WTC11 (cell line): Measurements from ENCODE around the gene AGR3. TPM values are rescaled to one million over a fixed set of nuclear protein-coding genes. Genes with fewer than 3 reads are reported as not detected.
A peak's percentile ranks its signal among the peaks of the same experiment; 100 is the strongest.

Experiments used
- ATAC-seq: fragments of 200-7000 bp; cut with Tn5 transposase; 2 replicates; pipeline ENCODE4 v1.10.0; 2021; ENCODE audit warnings: mild to moderate bottlenecking, moderate library complexity
- CTCF ChIA-PET: fragments of 300-600 bp; sonication (Branson Sonifier 250); formaldehyde crosslinking; loops from one replicate; lab custom pipeline; 2021; ENCODE audit warnings: antibody characterized with exemption; lab: Charles Lee
- POLR2A ChIA-PET: fragments of 350-600 bp; sonication (Branson Sonifier 250); formaldehyde crosslinking; loops from one replicate; lab custom pipeline; 2021; ENCODE audit warnings: antibody characterized with exemption; lab: Charles Lee
- DNase-seq: peaks from one replicate; pipeline ENCODE4 v3.0.0; 2021; ENCODE audit warnings: low spot score
- H3K27ac Mint-ChIP-seq: 2 replicates; pipeline ENCODE4 v1.8.0; 2021; ENCODE audit warnings: mixed read lengths
- H3K27me3 Mint-ChIP-seq: 2 replicates; pipeline ENCODE4 v1.8.0; 2021; ENCODE audit warnings: low read depth, mild to moderate bottlenecking, moderate library complexity, mixed read lengths
- H3K36me3 Mint-ChIP-seq: 2 replicates; pipeline ENCODE4 v1.8.0; 2021; ENCODE audit warnings: mixed read lengths
- H3K4me1 Mint-ChIP-seq: 2 replicates; pipeline ENCODE4 v1.8.0; 2022; ENCODE audit warnings: mixed read lengths
- H3K4me3 Mint-ChIP-seq: 2 replicates; pipeline ENCODE4 v1.8.0; 2021; ENCODE audit warnings: mild to moderate bottlenecking, moderate library complexity, mixed read lengths
- H3K9me3 Mint-ChIP-seq: 2 replicates; pipeline ENCODE4 v1.8.0; 2021; ENCODE audit warnings: mixed read lengths
- ATF1 ChIP-seq: sonication (generic); formaldehyde crosslinking; IDR thresholded peaks from 2 replicates; pipeline ENCODE4 v1.8.1; 2023; ENCODE audit warnings: mild to moderate bottlenecking, moderate library complexity, missing genetic modification reagents
- CBFB ChIP-seq: sonication (generic); formaldehyde crosslinking; IDR thresholded peaks from 2 replicates; pipeline ENCODE4 v1.8.1; 2022; ENCODE audit warnings: mild to moderate bottlenecking, low read depth, missing genetic modification reagents
- CREM ChIP-seq: sonication (generic); formaldehyde crosslinking; IDR thresholded peaks from 2 replicates; pipeline ENCODE4 v1.8.1; 2022; ENCODE audit warnings: mild to moderate bottlenecking, missing genetic modification reagents, moderate library complexity
- GABPB1 ChIP-seq: sonication (generic); formaldehyde crosslinking; IDR thresholded peaks from 2 replicates; pipeline ENCODE4 v1.8.1; 2023; ENCODE audit warnings: mild to moderate bottlenecking, missing genetic modification reagents
- HMGA2 ChIP-seq: fragments of 250-450 bp; sonication (Bioruptor Pico); IDR thresholded peaks from 2 replicates; pipeline ENCODE4 v1.4.0; 2021; ENCODE audit warnings: mild to moderate bottlenecking, moderate library complexity
- JAZF1 ChIP-seq: fragments of 250-450 bp; sonication (Bioruptor Pico); IDR thresholded peaks from 2 replicates; pipeline ENCODE4 v1.9.0; 2021; ENCODE audit warnings: moderate library complexity, mild to moderate bottlenecking, inconsistent platforms
- MXD4 ChIP-seq: fragments of 250-450 bp; sonication (Bioruptor Pico); IDR thresholded peaks from 2 replicates; pipeline ENCODE4 v1.8.0; 2021; ENCODE audit warnings: mild to moderate bottlenecking, moderate library complexity, borderline replicate concordance
- NFYB ChIP-seq: sonication (generic); formaldehyde crosslinking; conservative IDR thresholded peaks from 2 replicates; pipeline ENCODE4 v1.8.0; 2022; ENCODE audit warnings: low read depth, missing genetic modification reagents
- NR1H2 ChIP-seq: sonication (generic); formaldehyde crosslinking; IDR thresholded peaks from 2 replicates; pipeline ENCODE4 v1.9.0; 2021; ENCODE audit warnings: mild to moderate bottlenecking, moderate library complexity, missing genetic modification reagents
- OVOL2 ChIP-seq: fragments of 250-450 bp; sonication (Bioruptor Pico); IDR thresholded peaks from 2 replicates; pipeline ENCODE4 v1.9.0; 2021; ENCODE audit warnings: mild to moderate bottlenecking, borderline replicate concordance
- RELA ChIP-seq: sonication (generic); formaldehyde crosslinking; IDR thresholded peaks from 2 replicates; pipeline ENCODE4 v1.8.1; 2022; ENCODE audit warnings: missing genetic modification reagents, mild to moderate bottlenecking, borderline replicate concordance
- RORB ChIP-seq: fragments of 250-450 bp; sonication (Bioruptor Pico); IDR thresholded peaks from 2 replicates; pipeline ENCODE4 v1.9.0; 2021; ENCODE audit warnings: mild to moderate bottlenecking
- SMAD3 ChIP-seq: sonication (generic); formaldehyde crosslinking; IDR thresholded peaks from 2 replicates; pipeline ENCODE4 v1.8.0; 2022; ENCODE audit warnings: missing genetic modification reagents, mild to moderate bottlenecking, borderline replicate concordance
- TEAD1 ChIP-seq: sonication (generic); formaldehyde crosslinking; IDR thresholded peaks from 2 replicates; pipeline ENCODE4 v1.8.0; 2022; ENCODE audit warnings: mild to moderate bottlenecking, missing genetic modification reagents
- TEAD4 ChIP-seq: sonication (generic); formaldehyde crosslinking; IDR thresholded peaks from 2 replicates; pipeline ENCODE4 v1.8.0; 2022; ENCODE audit warnings: mild to moderate bottlenecking, missing genetic modification reagents
- ZNF121 ChIP-seq: sonication (generic); formaldehyde crosslinking; IDR thresholded peaks from 2 replicates; pipeline ENCODE4 v1.8.0; 2023; ENCODE audit warnings: missing genetic modification reagents
- ZNF219 ChIP-seq: sonication (generic); formaldehyde crosslinking; IDR thresholded peaks from 2 replicates; pipeline ENCODE4 v1.8.0; 2023; ENCODE audit warnings: missing genetic modification reagents, mild to moderate bottlenecking, borderline replicate concordance
- ZNF232 ChIP-seq: sonication (generic); formaldehyde crosslinking; IDR thresholded peaks from 2 replicates; pipeline ENCODE4 v1.8.0; 2022; ENCODE audit warnings: mild to moderate bottlenecking, missing genetic modification reagents
- ZNF263 ChIP-seq: sonication (generic); formaldehyde crosslinking; IDR thresholded peaks from 2 replicates; pipeline ENCODE4 v1.8.1; 2022; ENCODE audit warnings: low read depth, mild to moderate bottlenecking, moderate library complexity, missing genetic modification reagents
- ZNF396 ChIP-seq: fragments of 250-450 bp; sonication (Bioruptor Pico); IDR thresholded peaks from 2 replicates; pipeline ENCODE4 v1.8.0; 2021; ENCODE audit warnings: mild to moderate bottlenecking, moderate library complexity, borderline replicate concordance
- total RNA-seq: library from RNA; stranded (reverse); gene quantifications from 3 replicates; pipeline ENCODE4 v1.2.3, GENCODE V29; 2021
- TF ChIP-seq, protein P1 (sequence below): sonication (generic); formaldehyde crosslinking; IDR thresholded peaks from 2 replicates; pipeline ENCODE4 v1.8.1; 2022; ENCODE audit warnings: missing genetic modification reagents, borderline replicate concordance
- TF ChIP-seq, protein P2 (sequence below): sonication (generic); formaldehyde crosslinking; IDR thresholded peaks from 2 replicates; pipeline ENCODE4 v1.8.1; 2022; ENCODE audit warnings: low read depth, mild to moderate bottlenecking, moderate library complexity, missing genetic modification reagents, borderline replicate concordance
- TF ChIP-seq, protein P3 (sequence below): fragments of 250-450 bp; sonication (Bioruptor Pico); IDR thresholded peaks from 2 replicates; pipeline ENCODE4 v2.1.2; 2022; ENCODE audit warnings: mild to moderate bottlenecking, moderate library complexity
- TF ChIP-seq, protein P4 (sequence below): fragments of 250-450 bp; sonication (Bioruptor Pico); IDR thresholded peaks from 2 replicates; pipeline ENCODE4 v1.9.0; 2021; ENCODE audit warnings: mild to moderate bottlenecking

Gene AGR3
- total RNA-seq, 1 experiment from 2014 or later = not detected

DNA sequence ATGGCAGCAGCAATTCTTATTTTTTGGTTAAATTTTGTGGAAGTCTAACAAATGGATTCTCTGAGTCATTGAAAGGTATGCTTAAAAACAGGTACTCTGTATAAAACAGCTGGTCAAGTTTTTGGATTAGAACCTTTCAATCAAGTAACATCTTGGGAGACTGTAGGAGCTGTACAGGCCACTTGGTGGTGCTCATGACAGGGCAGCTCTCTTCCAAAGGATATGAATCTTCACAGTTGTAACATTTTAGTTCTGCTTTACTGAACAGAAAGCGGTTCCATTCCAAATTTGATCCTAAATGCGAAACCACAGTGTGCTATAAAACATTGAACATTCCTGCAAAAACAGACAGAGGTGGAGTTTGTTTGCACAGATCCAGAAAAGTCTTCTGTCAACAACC is 44.5 kb upstream of the AGR3 start:
- ATAC-seq (peak; percentile 67), DNase-seq (no peak)
- no peak overlapping the region for H3K27ac Mint-ChIP-seq
- peaks cover 6% of the 10 kb centered on the region for H3K4me1 Mint-ChIP-seq
- 0 out of 2 replicates have a peak, but pooled peaks cover 3% of the 10 kb centered on the region for H3K9me3 Mint-ChIP-seq
- ChIA-PET CTCF (interaction anchor here (0.9 to 1.4 kb wide), 6 partner anchors 8 to 35 kb away, joined by 3 to 8 read pairs (median 3); no protein-coding TSS in a partner anchor), POLR2A (no interaction called here)
- no peaks in the 10 kb centered on the region for H3K27me3 Mint-ChIP-seq
- no peaks in the 10 kb centered on the region for H3K36me3 Mint-ChIP-seq
- TF ChIP-seq OVOL2 (CRISPR knock-in tag) (no peak), HMGA2 (no peak), ZNF263 (CRISPR knock-in tag) (no peak), ATF1 (CRISPR knock-in tag) (no peak), NR1H2 (CRISPR knock-in tag) (no peak)
- TF ChIP-seq, protein P1, sequence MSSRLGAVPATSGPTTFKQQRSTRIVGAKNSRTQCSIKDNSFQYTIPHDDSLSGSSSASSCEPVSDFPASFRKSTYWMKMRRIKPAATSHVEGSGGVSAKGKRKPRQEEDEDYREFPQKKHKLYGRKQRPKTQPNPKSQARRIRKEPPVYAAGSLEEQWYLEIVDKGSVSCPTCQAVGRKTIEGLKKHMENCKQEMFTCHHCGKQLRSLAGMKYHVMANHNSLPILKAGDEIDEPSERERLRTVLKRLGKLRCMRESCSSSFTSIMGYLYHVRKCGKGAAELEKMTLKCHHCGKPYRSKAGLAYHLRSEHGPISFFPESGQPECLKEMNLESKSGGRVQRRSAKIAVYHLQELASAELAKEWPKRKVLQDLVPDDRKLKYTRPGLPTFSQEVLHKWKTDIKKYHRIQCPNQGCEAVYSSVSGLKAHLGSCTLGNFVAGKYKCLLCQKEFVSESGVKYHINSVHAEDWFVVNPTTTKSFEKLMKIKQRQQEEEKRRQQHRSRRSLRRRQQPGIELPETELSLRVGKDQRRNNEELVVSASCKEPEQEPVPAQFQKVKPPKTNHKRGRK (CRISPR knock-in tag) = no peak
- TF ChIP-seq, all 79 proteins: peak for 0
- no peak overlapping the region for H3K4me3 Mint-ChIP-seq

DNA sequence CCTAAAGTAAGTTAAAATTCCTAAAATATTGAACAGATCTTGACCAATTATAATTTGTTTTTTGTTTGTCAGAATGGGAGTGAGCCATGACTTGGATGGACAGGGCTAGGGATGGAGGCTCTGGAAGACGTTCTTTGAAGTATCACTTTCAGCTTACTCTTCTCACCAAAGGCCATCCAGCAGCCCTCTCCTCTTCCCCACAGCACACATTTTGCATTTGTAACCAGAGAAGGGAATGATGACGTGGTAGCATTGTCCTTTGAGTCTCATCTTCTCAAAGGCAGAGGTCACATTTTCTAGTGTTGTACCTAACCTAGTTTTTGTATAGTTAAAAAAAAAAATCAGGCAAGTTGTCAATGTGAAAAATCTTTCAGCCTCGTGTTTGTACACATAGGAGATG is 43.8 kb upstream of the AGR3 start:
- CTCF ChIA-PET = interaction anchor here (0.9 to 1.4 kb wide), 5 partner anchors 7 to 35 kb away, joined by 3 to 8 read pairs (median 3); no protein-coding TSS in a partner anchor
- POLR2A ChIA-PET = no interaction called here
- ATAC-seq (no peak), DNase-seq (no peak)
- H3K4me3 Mint-ChIP-seq = no peak overlapping the region
- no peaks in the 10 kb centered on the region for H3K36me3 Mint-ChIP-seq
- H3K9me3 Mint-ChIP-seq = 0 out of 2 replicates have a peak, but pooled peaks cover 3% of the 10 kb centered on the region
- no peaks in the 10 kb centered on the region for H3K27me3 Mint-ChIP-seq
- TF ChIP-seq CBFB (CRISPR knock-in tag) (no peak), RELA (CRISPR knock-in tag) (no peak), ZNF396 (CRISPR knock-in tag) (no peak), NFYB (CRISPR knock-in tag) (no peak), JAZF1 (CRISPR knock-in tag) (no peak), OVOL2 (CRISPR knock-in tag) (no peak), ZNF232 (CRISPR knock-in tag) (no peak)
- TF ChIP-seq, protein P2, sequence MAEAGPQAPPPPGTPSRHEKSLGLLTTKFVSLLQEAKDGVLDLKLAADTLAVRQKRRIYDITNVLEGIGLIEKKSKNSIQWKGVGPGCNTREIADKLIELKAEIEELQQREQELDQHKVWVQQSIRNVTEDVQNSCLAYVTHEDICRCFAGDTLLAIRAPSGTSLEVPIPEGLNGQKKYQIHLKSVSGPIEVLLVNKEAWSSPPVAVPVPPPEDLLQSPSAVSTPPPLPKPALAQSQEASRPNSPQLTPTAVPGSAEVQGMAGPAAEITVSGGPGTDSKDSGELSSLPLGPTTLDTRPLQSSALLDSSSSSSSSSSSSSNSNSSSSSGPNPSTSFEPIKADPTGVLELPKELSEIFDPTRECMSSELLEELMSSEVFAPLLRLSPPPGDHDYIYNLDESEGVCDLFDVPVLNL = no peak
- TF ChIP-seq, protein P3, sequence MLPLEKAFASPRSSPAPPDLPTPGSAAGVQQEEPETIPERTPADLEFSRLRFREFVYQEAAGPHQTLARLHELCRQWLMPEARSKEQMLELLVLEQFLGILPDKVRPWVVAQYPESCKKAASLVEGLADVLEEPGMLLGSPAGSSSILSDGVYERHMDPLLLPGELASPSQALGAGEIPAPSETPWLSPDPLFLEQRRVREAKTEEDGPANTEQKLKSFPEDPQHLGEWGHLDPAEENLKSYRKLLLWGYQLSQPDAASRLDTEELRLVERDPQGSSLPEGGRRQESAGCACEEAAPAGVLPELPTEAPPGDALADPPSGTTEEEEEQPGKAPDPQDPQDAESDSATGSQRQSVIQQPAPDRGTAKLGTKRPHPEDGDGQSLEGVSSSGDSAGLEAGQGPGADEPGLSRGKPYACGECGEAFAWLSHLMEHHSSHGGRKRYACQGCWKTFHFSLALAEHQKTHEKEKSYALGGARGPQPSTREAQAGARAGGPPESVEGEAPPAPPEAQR (CRISPR knock-in tag) = no peak
- peaks cover 8% of the 10 kb centered on the region for H3K4me1 Mint-ChIP-seq
- no peak overlapping the region for H3K27ac Mint-ChIP-seq

DNA sequence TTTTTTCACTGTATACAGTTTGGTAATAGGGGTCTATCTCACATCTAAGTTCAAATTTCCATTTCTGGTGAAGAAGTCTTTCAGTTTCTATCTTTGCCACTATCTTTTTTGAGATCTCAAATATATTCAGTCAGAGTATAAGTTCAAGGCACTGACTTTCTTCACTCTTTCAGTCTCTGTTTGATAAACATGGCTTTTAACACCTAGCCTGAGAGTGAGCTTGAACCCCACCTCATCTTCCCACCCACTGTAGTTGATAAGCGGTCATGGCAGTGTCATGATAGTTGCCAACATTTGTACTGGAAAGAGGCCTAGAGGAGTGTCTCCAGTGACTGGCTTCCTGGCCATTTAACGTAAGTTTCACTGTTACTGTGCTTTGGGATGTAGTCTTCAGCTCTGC is 41.2 kb upstream of the AGR3 start:
- Mint-ChIP-seq H3K36me3 (no peaks in the 10 kb centered on the region), H3K4me3 (no peak overlapping the region), H3K27ac (no peak overlapping the region), H3K27me3 (no peaks in the 10 kb centered on the region), H3K4me1 (peaks cover 8% of the 10 kb centered on the region), H3K9me3 (0 out of 2 replicates have a peak, but pooled peaks cover 3% of the 10 kb centered on the region)
- TF ChIP-seq SMAD3 (CRISPR knock-in tag) = no peak
- TF ChIP-seq NFYB (CRISPR knock-in tag) = no peak
- no peak for TF ChIP-seq RORB
- TF ChIP-seq MXD4 = no peak
- TF ChIP-seq CREM (CRISPR knock-in tag) = no peak
- no peak for TF ChIP-seq ZNF121 (CRISPR knock-in tag)
- TF ChIP-seq ZNF219 = no peak
- TF ChIP-seq TEAD4 (CRISPR knock-in tag) = no peak
- TF ChIP-seq RELA (CRISPR knock-in tag) = no peak
- TF ChIP-seq, protein P4, sequence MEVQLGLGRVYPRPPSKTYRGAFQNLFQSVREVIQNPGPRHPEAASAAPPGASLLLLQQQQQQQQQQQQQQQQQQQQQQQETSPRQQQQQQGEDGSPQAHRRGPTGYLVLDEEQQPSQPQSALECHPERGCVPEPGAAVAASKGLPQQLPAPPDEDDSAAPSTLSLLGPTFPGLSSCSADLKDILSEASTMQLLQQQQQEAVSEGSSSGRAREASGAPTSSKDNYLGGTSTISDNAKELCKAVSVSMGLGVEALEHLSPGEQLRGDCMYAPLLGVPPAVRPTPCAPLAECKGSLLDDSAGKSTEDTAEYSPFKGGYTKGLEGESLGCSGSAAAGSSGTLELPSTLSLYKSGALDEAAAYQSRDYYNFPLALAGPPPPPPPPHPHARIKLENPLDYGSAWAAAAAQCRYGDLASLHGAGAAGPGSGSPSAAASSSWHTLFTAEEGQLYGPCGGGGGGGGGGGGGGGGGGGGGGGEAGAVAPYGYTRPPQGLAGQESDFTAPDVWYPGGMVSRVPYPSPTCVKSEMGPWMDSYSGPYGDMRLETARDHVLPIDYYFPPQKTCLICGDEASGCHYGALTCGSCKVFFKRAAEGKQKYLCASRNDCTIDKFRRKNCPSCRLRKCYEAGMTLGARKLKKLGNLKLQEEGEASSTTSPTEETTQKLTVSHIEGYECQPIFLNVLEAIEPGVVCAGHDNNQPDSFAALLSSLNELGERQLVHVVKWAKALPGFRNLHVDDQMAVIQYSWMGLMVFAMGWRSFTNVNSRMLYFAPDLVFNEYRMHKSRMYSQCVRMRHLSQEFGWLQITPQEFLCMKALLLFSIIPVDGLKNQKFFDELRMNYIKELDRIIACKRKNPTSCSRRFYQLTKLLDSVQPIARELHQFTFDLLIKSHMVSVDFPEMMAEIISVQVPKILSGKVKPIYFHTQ (CRISPR knock-in tag) = no peak
- no peak for TF ChIP-seq ZNF263 (CRISPR knock-in tag)
- TF ChIP-seq GABPB1 (CRISPR knock-in tag) = no peak
- TF ChIP-seq TEAD1 (CRISPR knock-in tag) = no peak
- ATAC-seq (no peak), DNase-seq (no peak)
- ChIA-PET POLR2A (no interaction called here), CTCF (no interaction called here)
